HG02870 (cell line): ENCODE results near the gene RAMAC.
"Not testable (repeated sequence)": the region's sequence is repeated elsewhere in the genome, so short reads cannot be mapped to it uniquely, and the experiment has no call there.

Source experiments
- ATAC-seq: cut with Tn5 transposase; IDR thresholded peaks from one replicate; pipeline ENCODE4 v1.9.1; 2021; ENCODE audit warnings: mild to moderate bottlenecking, moderate library complexity; ENCODE audit not compliant: unreplicated experiment

Gene RAMAC

GRCh38 chr15:83012076-83012426, 26.0 kb downstream of the RAMAC start:
- ATAC-seq = no peak

- no peak for ATAC-seq
Measured at GRCh38 chr15:83012636-83013035, 26.6 kb downstream of the RAMAC start.

- ATAC-seq = no peak
Measured at GRCh38 chr15:83014205-83014653, 28.2 kb downstream of the RAMAC start.

GRCh38 chr15:83015361-83015760, 29.4 kb downstream of the RAMAC start:
- no peak for ATAC-seq

- no peak for ATAC-seq
Measured at GRCh38 chr15:83016906-83017305, 30.9 kb downstream of the RAMAC start.

- no peak for ATAC-seq
Measured at GRCh38 chr15:83018436-83018835, 32.4 kb downstream of the RAMAC start.

GRCh38 chr15:83030021-83030420, 44.0 kb downstream of the RAMAC start:
- no peak for ATAC-seq

GRCh38 chr15:83031234-83031633, 45.2 kb downstream of the RAMAC start:
- not testable (repeated sequence) for ATAC-seq

GRCh38 chr15:83036253-83036652, 50.2 kb downstream of the RAMAC start:
- ATAC-seq = no peak

GRCh38 chr15:83039206-83039605, 53.2 kb downstream of the RAMAC start:
- no peak for ATAC-seq
